Endothelial cell of umbilical vein (primary cell): ENCODE results near the gene UAP1L1. TPM values are rescaled to one million over a fixed set of nuclear protein-coding genes. Genes with fewer than 3 reads are reported as not detected.

Experiments used
- BruUV-seq: library from RNA; stranded (reverse); fragments of 400-500 nt; replicated peaks from 2 replicates; lab custom pipeline; 2021; lab: Mats Ljungman, UMichigan
- CTCF ChIA-PET: fragments of 300-600, 350-600 bp; sonication (Branson Sonifier 250); formaldehyde crosslinking; loops from one replicate; lab custom pipeline; 2021; ENCODE audit warnings: antibody characterized with exemption, inconsistent platforms; lab: Charles Lee
- POLR2A ChIA-PET: fragments of 300-600, 350-600 bp; sonication (Branson Sonifier 250); formaldehyde crosslinking; loops from one replicate; lab custom pipeline; 2021; ENCODE audit warnings: antibody characterized with exemption, inconsistent platforms; lab: Charles Lee
- DNase-seq: peaks from one replicate; pipeline ENCODE4 v3.0.0-alpha.2; 2011; ENCODE audit warnings: low read depth, low spot score
- FAIRE-seq: peaks from 2 replicates; lab custom pipeline; 2011; peaks lifted over from hg19 to GRCh38; lab: Jason Lieb, UNC
- H2AFZ ChIP-seq: 2 replicates; pipeline ENCODE4 v1.6.0; 2012; ENCODE audit warnings: low read depth, low read length, control low read depth, inconsistent platforms
- H3K27ac ChIP-seq: 2 replicates; pipeline ENCODE4 v1.5.1; 2011; ENCODE audit warnings: low read depth, mild to moderate bottlenecking, control low read depth, low read length, moderate library complexity; ENCODE audit not compliant: insufficient read depth
- H3K27me3 ChIP-seq, 2 experiments: 2 replicates each; pipeline versions ENCODE4 v1.6.0 to v1.6.1; 2011; ENCODE audit warnings: low read length in 2 of 2, mixed read lengths in 1 of 2; ENCODE audit not compliant: control insufficient read depth in 2 of 2, insufficient read depth in 2 of 2
- H3K36me3 ChIP-seq, 2 experiments: 2 replicates in 1 of 2; 3 replicates in 1 of 2; pipeline ENCODE4 v1.5.1; 2011; ENCODE audit warnings: low read length in 2 of 2, mild to moderate bottlenecking in 1 of 2, moderate library complexity in 1 of 2; ENCODE audit not compliant: control insufficient read depth in 2 of 2, insufficient read depth in 2 of 2; ENCODE audit errors: extremely low read depth in 1 of 2
- H3K4me1 ChIP-seq: 3 replicates; pipeline ENCODE4 v1.5.1; 2011; ENCODE audit warnings: mild to moderate bottlenecking, low read length; ENCODE audit not compliant: control insufficient read depth, insufficient read depth; ENCODE audit errors: extremely low read depth
- H3K4me2 ChIP-seq: 2 replicates; pipeline ENCODE4 v1.6.1; 2011; ENCODE audit warnings: low read length, control low read depth, mixed read lengths; ENCODE audit not compliant: insufficient read depth
- H3K4me3 ChIP-seq, 3 experiments: fragments of 200-600 bp in 1 of 3; sonication (generic), shearing (Covaris generic) in 1 of 3; replicated peaks in 1 of 3; 2 replicates each; pipeline ENCODE4 v1.5.1; 2011 to 2016; ENCODE audit warnings: control low read depth in 3 of 3, low read length in 3 of 3, mild to moderate bottlenecking in 2 of 3, inconsistent platforms in 1 of 3, low read depth in 1 of 3, moderate library complexity in 1 of 3; ENCODE audit not compliant: insufficient read depth in 1 of 3
- H3K79me2 ChIP-seq: 2 replicates; pipeline ENCODE4 v1.6.0; 2012; ENCODE audit warnings: low read length, inconsistent platforms; ENCODE audit not compliant: control insufficient read depth, insufficient read depth
- H3K9ac ChIP-seq: replicated peaks from 2 replicates; pipeline ENCODE3; 2011; ENCODE audit warnings: low read length, control low read depth; ENCODE audit not compliant: insufficient read depth; ENCODE audit errors: extremely low read depth
- H3K9me1 ChIP-seq: replicated peaks from 3 replicates; pipeline ENCODE4 v1.6.0; 2011; ENCODE audit warnings: mild to moderate bottlenecking, low read length; ENCODE audit not compliant: control insufficient read depth, insufficient read depth; ENCODE audit errors: extremely low read depth
- H3K9me3 ChIP-seq: replicated peaks from 2 replicates; pipeline ENCODE4 v1.5.1; 2012; ENCODE audit warnings: low read length, inconsistent platforms; ENCODE audit not compliant: control insufficient read depth, insufficient read depth
- H4K20me1 ChIP-seq: replicated peaks from 2 replicates; pipeline ENCODE3; 2011; ENCODE audit warnings: mild to moderate bottlenecking, low read length; ENCODE audit not compliant: control insufficient read depth, insufficient read depth; ENCODE audit errors: extremely low read depth
- EZH2 ChIP-seq: IDR thresholded peaks from 2 replicates; pipeline ENCODE4 v1.6.1; 2012; ENCODE audit warnings: borderline replicate concordance, low read depth, mild to moderate bottlenecking, moderate library complexity, low read length, inconsistent platforms; ENCODE audit not compliant: severe bottlenecking
- FOS ChIP-seq: IDR thresholded peaks from 2 replicates; pipeline ENCODE4 v1.6.1; 2011; ENCODE audit warnings: mild to moderate bottlenecking, low read length, moderate library complexity, borderline replicate concordance; ENCODE audit not compliant: insufficient read depth
- GATA2 ChIP-seq: IDR thresholded peaks from 2 replicates; pipeline ENCODE4 v1.7.0; 2011; ENCODE audit warnings: low read depth, mild to moderate bottlenecking, moderate library complexity, mixed read lengths, low read length; ENCODE audit not compliant: insufficient read length, insufficient read depth
- JUN ChIP-seq: IDR thresholded peaks from 2 replicates; pipeline ENCODE4 v1.6.1; 2011; ENCODE audit warnings: borderline replicate concordance, low read depth; ENCODE audit not compliant: insufficient read length, insufficient read depth
- MYC ChIP-seq: IDR thresholded peaks from one replicate; pipeline ENCODE4 v1.6.1; 2011; ENCODE audit warnings: mild to moderate bottlenecking, low read depth, low read length
- POLR2A ChIP-seq: IDR thresholded peaks from 2 replicates; pipeline ENCODE4 v1.6.1; 2012; ENCODE audit warnings: low read depth, mild to moderate bottlenecking, control low read depth, low read length
- POLR2AphosphoS5 ChIP-seq: IDR thresholded peaks from 2 replicates; pipeline ENCODE4 v1.6.1; 2012; ENCODE audit warnings: low read depth, mild to moderate bottlenecking, control low read depth, low read length, moderate library complexity; ENCODE audit not compliant: insufficient read depth
- dilution Hi-C: fragments of 300-500 bp; cut with MboI; formaldehyde crosslinking; loops from one replicate; pipeline ENCODE4 v1.15.0; 2019; ENCODE audit warnings: low sequenced_read_pairs; ENCODE audit not compliant: extremely low pct_ligation_motif_present
- intact Hi-C: fragments of 100-400 bp; cut with micrococcal nuclease; formaldehyde crosslinking; loops from one replicate; pipeline ENCODE4 v1.10.0; 2022
- polyA plus RNA-seq, 4 experiments: library from polyadenylated mRNA; depleted of rRNA in 3 of 4; stranded (reverse) in 3 of 4; unstranded in 1 of 4; fragments of >200 nt; gene quantifications; 2 replicates each; pipeline versions ENCODE4 v1.2.1 to v1.2.3, GENCODE V29; 2011 to 2012; ENCODE audit warnings: missing spikeins in 1 of 4
- total RNA-seq: library from RNA; stranded (reverse); gene quantifications from 2 replicates; pipeline ENCODE4 v1.2.3, GENCODE V29; 2021
- TF ChIP-seq, protein P1 (sequence below): IDR thresholded peaks from 2 replicates; pipeline ENCODE4 v1.6.1; 2011; ENCODE audit not compliant: insufficient read depth, insufficient read length
- TF ChIP-seq, protein P2 (sequence below), 2 donors: IDR thresholded peaks; 1 replicate in 1 of 2; 2 replicates in 1 of 2; pipeline ENCODE4 v1.5.1; 2011; ENCODE audit warnings: low read length in 2 of 2, mild to moderate bottlenecking in 2 of 2, moderate library complexity in 2 of 2, control low read depth in 1 of 2, inconsistent platforms in 1 of 2, low read depth in 1 of 2; ENCODE audit not compliant: insufficient read depth in 1 of 2; ENCODE audit errors: extremely low read depth in 1 of 2

Gene UAP1L1
- total and polyA plus RNA-seq, 2 donors (not counting 3 experiments of a cell fraction or from before 2014, with no cell fraction given): 26.0 to 41.7 TPM

- POLR2A ChIA-PET: no interaction called here
These were observed 45.2 kb upstream of the UAP1L1 start, which contains the start of gene FUT7 for GRCh38 chr9:137031904-137032640. TSS of gene FUT7 (minus strand) at chr9:137032088. CDS start at chr9:137031991, 97 bp downstream.

More at GRCh38 chr9:137031904-137032640, 45.2 kb upstream of the UAP1L1 start, which contains the start of gene FUT7:
- CTCF ChIA-PET: interaction anchor here (0.6 to 1.0 kb wide), 3 partner anchors 15 to 40 kb away, joined by 3 to 4 read pairs (median 3); partner anchors contain the start of gene PAXX
- H3K4me1 ChIP-seq: peaks cover 11% of the 10 kb centered on the region
- H2AFZ ChIP-seq: no peak within 1 kb of the TSS
- H3K4me3 ChIP-seq: no peak within 1 kb of the TSS
- no peaks in the 10 kb centered on the region for H3K79me2 ChIP-seq
- TF ChIP-seq POLR2AphosphoS5 (no peak), EZH2 (no peak), MYC (no peak), GATA2 (no peak), JUN (no peak), POLR2A (no peak), FOS (no peak)
- TF ChIP-seq, protein P1, sequence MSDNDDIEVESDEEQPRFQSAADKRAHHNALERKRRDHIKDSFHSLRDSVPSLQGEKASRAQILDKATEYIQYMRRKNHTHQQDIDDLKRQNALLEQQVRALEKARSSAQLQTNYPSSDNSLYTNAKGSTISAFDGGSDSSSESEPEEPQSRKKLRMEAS: no peak
- TF ChIP-seq, protein P2, sequence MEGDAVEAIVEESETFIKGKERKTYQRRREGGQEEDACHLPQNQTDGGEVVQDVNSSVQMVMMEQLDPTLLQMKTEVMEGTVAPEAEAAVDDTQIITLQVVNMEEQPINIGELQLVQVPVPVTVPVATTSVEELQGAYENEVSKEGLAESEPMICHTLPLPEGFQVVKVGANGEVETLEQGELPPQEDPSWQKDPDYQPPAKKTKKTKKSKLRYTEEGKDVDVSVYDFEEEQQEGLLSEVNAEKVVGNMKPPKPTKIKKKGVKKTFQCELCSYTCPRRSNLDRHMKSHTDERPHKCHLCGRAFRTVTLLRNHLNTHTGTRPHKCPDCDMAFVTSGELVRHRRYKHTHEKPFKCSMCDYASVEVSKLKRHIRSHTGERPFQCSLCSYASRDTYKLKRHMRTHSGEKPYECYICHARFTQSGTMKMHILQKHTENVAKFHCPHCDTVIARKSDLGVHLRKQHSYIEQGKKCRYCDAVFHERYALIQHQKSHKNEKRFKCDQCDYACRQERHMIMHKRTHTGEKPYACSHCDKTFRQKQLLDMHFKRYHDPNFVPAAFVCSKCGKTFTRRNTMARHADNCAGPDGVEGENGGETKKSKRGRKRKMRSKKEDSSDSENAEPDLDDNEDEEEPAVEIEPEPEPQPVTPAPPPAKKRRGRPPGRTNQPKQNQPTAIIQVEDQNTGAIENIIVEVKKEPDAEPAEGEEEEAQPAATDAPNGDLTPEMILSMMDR (IDR thresholded peaks at IDR 0.05; ENCODE audit: extremely low read depth in 1 of 2, insufficient read depth in 1 of 2, low read depth in 1 of 2, low read length in 2 of 2): no peak
- H3K9me3 ChIP-seq: no peaks in the 10 kb centered on the region
- no peak within 1 kb of the TSS for H3K27ac ChIP-seq
- dilution Hi-C loops (no loop called here), intact Hi-C loops (no loop called here)
- no TSS peak for BruUV-seq
- no peaks in the 10 kb centered on the region for H3K9me1 ChIP-seq
- no peaks in the 10 kb centered on the region for H3K36me3 ChIP-seq
- no peaks in the 10 kb centered on the region for H4K20me1 ChIP-seq
- no peak within 1 kb of the TSS for H3K9ac ChIP-seq
- no peak within 1 kb of the TSS for H3K4me2 ChIP-seq
- no peak for FAIRE-seq
- no peaks in the 10 kb centered on the region for H3K27me3 ChIP-seq
- no peak for DNase-seq
